Mucosa of stomach (tissue), 1 donor: ENCODE data around the gene OR2H1.

ENCODE experiments used
- H3K27me3 ChIP-seq: one replicate; pipeline ENCODE4 v1.7.0; 2013; ENCODE audit warnings: mild to moderate bottlenecking, low read length; ENCODE audit not compliant: control insufficient read depth, insufficient read depth
- H3K36me3 ChIP-seq: one replicate; pipeline ENCODE4 v1.7.0; 2013; ENCODE audit warnings: low read length; ENCODE audit not compliant: control insufficient read depth, insufficient read depth
- H3K4me1 ChIP-seq: one replicate; pipeline ENCODE4 v1.7.0; 2013; ENCODE audit warnings: mild to moderate bottlenecking, low read length; ENCODE audit not compliant: control insufficient read depth, insufficient read depth
- H3K4me3 ChIP-seq: one replicate; pipeline ENCODE4 v1.7.0; 2013; ENCODE audit warnings: low read length
- H3K9ac ChIP-seq: one replicate; pipeline ENCODE4 v1.7.0; 2013; ENCODE audit warnings: mild to moderate bottlenecking, low read length, moderate library complexity
- H3K9me3 ChIP-seq: one replicate; pipeline ENCODE4 v1.7.0; 2013; ENCODE audit warnings: mild to moderate bottlenecking, low read length, moderate library complexity; ENCODE audit not compliant: control insufficient read depth
- donor health status: Pancreatic carcinoma.

The OR2H1 gene

DNA sequence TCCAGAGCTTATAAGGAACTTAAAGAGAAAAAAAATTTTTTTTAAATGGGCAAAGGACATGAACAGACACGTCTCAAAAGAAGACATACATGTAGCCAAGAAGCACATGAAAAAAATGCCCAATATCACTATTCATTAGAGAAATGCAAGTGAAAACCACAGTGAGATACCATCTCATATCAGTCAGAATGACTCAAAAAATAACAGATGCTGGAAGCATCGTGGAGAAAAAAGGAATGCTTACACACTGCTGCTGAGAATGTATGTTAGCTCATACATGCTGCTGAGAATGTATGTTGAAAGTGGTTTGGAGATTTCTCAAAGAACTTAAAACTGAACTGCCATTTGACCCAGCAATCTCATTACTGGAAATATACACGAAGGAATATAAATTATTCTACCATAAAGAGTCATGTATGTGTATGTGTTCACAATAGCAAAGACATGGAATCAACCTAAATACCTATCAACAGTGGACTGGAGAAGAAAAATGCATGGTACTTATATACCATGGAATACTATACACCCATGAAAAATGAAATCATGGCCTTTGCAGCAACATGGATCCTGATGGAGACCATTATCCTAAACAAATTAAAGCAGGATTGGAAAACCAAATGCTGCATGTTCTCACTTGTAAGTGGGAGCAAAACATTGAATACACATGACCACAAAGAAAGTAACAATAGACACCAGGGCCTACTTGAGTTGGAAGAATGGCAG lies 5.3 kb upstream of the OR2H1 start:
- no peaks in the 10 kb centered on the region for H3K36me3 ChIP-seq
- H3K9ac ChIP-seq = no peak overlapping the region
- no peaks in the 10 kb centered on the region for H3K27me3 ChIP-seq
- no peaks in the 10 kb centered on the region for H3K9me3 ChIP-seq
- no peak overlapping the region for H3K4me3 ChIP-seq
- no peaks in the 10 kb centered on the region for H3K4me1 ChIP-seq

DNA sequence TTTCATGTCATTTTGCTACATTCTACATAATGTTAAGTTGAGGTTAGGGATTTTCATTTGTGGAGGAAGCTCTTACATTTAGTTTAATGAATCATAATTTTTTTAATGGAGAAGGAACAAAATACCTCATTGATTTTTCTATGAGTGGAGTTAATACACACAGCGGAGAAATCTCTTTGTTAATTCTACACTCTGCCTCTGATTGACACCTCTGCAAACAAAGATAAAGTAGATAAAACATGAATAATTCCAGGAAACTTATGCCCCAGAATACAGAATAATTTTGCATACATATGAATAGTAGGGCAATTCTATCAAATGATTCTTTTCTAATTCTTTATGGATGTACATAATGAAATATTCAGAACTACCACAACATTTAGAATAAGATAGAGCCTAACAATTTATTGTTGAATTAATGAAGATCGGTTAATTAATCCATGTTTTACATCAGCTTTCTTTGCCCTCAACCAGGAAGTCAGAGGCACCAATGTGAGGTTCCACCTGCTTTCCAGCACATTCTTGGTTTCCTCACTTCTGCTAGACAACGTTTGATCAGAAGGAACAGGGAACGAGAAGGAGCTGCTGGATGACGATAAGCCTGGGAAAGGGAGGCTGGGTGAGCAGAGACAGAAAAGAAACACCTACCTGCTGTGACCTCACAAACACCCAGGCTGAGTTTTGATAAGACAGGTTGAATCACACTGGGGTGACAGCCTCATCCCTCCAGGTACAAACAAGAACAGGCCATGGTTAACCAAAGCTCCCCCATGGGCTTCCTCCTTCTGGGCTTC lies 4.3 kb downstream of the OR2H1 start:
- H3K4me1 ChIP-seq = peaks cover 4% of the 10 kb centered on the region
- no peak overlapping the region for H3K4me3 ChIP-seq
- H3K9ac ChIP-seq = no peak overlapping the region
- no peaks in the 10 kb centered on the region for H3K36me3 ChIP-seq
- H3K9me3 ChIP-seq = no peaks in the 10 kb centered on the region
- peaks cover 2% of the 10 kb centered on the region for H3K27me3 ChIP-seq

DNA sequence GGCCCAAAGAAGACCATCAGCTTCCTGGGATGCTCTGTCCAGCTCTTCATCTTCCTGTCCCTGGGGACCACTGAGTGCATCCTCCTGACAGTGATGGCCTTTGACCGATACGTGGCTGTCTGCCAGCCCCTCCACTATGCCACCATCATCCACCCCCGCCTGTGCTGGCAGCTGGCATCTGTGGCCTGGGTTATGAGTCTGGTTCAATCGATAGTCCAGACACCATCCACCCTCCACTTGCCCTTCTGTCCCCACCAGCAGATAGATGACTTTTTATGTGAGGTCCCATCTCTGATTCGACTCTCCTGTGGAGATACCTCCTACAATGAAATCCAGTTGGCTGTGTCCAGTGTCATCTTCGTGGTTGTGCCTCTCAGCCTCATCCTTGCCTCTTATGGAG lies 5.1 kb downstream of the OR2H1 start:
- H3K9me3 ChIP-seq = no peaks in the 10 kb centered on the region
- H3K9ac ChIP-seq = no peak overlapping the region
- peaks cover 2% of the 10 kb centered on the region for H3K27me3 ChIP-seq
- no peak overlapping the region for H3K4me3 ChIP-seq
- H3K4me1 ChIP-seq = peaks cover 4% of the 10 kb centered on the region
- H3K36me3 ChIP-seq = no peaks in the 10 kb centered on the region

DNA sequence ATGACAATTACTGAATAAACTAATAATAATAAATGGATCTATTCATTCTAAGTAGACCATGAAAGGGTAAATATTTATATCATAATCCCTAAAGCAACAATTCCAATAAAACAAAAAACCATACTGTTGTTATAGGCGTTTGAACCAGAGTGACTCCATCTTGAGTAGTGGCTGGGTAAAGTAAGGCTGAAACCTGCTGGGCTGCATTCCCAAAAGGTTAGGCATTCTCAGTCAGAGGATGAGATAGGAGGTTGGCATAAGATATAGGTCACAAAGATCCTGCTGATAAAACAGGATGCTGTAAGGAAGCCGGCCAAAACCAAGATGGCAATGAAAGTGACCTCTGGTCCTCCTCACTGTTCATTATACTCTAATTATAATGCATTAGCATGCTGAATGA lies 8.3 kb downstream of the OR2H1 start:
- Histone ChIP-seq H3K36me3 (no peaks in the 10 kb centered on the region), H3K27me3 (no peaks in the 10 kb centered on the region), H3K9ac (no peak overlapping the region)

DNA sequence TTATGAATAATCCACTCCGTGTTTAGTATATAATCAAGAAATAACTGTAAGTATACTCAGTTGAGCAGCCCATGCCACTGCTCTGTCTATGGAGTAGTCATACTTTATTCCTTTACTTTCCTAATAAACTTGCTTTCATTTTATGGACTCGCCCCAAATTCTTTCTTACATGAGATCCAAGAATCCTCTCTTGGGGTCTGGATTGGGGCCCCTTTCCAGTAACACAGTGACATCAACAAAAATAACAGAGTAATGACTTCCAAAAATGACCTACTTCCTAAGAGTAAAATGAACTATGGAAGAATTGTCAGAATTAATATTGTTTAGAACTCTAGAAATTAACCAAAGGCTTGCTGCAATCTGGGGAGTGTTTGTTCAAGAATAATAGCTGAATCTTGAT lies 8.8 kb downstream of the OR2H1 start:
- H3K9me3 ChIP-seq = no peaks in the 10 kb centered on the region
- no peaks in the 10 kb centered on the region for H3K27me3 ChIP-seq
- peaks cover 4% of the 10 kb centered on the region for H3K4me1 ChIP-seq
- H3K9ac ChIP-seq = no peak overlapping the region
- no peak overlapping the region for H3K4me3 ChIP-seq
- no peaks in the 10 kb centered on the region for H3K36me3 ChIP-seq

More for the DNA sequence above, 8.3 kb downstream of the OR2H1 start:
- H3K9me3 ChIP-seq = no peaks in the 10 kb centered on the region
- H3K4me3 ChIP-seq = no peak overlapping the region
- H3K4me1 ChIP-seq = peaks cover 4% of the 10 kb centered on the region

DNA sequence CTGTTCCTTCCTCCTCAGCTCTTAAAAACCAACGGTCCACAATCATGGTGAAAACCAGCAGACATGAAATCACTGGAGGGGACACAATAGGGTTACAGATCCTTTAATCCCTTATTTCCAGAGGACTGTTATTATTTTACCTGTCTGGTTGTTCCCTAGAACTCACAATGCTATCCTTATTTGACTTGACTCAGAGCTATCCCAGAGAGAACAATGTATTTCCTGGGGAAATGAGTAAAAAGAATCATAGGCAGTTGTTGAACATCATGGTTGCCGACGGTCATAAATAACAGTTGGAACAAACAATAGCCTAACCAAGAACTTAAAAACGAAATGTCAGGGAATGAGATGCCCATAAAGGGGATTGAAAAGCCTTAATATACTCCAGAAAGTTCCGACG lies 9.3 kb downstream of the OR2H1 start:
- Histone ChIP-seq H3K9ac (no peak overlapping the region), H3K27me3 (no peaks in the 10 kb centered on the region), H3K4me3 (no peak overlapping the region), H3K4me1 (peaks cover 4% of the 10 kb centered on the region), H3K36me3 (no peaks in the 10 kb centered on the region), H3K9me3 (no peaks in the 10 kb centered on the region)

DNA sequence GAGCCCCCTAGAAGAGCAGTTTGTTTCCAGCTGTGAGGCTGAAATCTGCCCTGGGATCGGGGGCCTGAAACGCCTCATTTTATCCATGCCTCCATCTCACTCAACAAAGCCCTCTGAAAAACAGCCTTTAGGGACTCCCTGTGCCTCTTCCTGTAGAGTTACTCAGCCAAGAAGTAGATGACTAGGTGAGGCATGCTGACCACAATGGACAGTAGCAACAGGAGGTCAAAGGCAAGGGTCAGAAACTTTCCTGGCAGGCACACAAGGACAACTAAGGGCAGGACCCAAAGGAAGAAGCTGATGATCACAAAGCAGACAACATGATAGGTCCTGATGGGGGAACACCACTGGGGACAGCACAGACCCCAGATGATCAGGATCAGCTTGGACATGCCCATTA lies 18.0 kb downstream of the OR2H1 start:
- H3K9ac ChIP-seq = no peak overlapping the region
- H3K9me3 ChIP-seq = no peaks in the 10 kb centered on the region
- no peaks in the 10 kb centered on the region for H3K36me3 ChIP-seq
- H3K27me3 ChIP-seq = no peaks in the 10 kb centered on the region
- H3K4me3 ChIP-seq = no peak overlapping the region
- no peaks in the 10 kb centered on the region for H3K4me1 ChIP-seq

DNA sequence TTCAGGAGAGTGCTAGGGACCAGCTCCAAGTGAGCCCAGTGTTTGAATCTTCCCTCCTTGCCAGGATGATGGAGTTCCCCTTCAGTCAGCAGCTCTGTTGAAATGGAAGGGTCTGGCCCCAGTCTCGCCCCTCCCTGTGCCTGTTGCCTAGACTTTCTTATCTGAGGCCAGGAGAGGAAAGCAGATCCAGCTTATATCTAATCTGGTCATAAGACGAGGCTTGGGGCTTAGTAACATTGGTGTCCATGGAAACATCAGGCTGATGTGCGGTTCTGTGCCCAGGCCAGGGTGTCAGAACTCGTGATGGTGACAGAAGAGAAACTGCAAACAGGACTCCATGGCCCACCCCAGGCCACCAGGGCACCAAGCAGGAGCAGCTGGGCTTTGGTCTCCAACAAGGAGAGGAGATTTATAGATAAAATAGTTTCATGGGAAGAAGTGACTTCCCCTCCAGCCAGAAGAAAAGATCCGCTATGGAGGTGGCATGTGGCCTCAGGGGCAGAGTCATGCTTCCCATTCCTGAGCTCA lies 21.0 kb downstream of the OR2H1 start:
- H3K9ac ChIP-seq = no peak overlapping the region
- no peaks in the 10 kb centered on the region for H3K36me3 ChIP-seq
- H3K9me3 ChIP-seq = no peaks in the 10 kb centered on the region
- H3K27me3 ChIP-seq = no peaks in the 10 kb centered on the region
- no peak overlapping the region for H3K4me3 ChIP-seq
- no peaks in the 10 kb centered on the region for H3K4me1 ChIP-seq

DNA sequence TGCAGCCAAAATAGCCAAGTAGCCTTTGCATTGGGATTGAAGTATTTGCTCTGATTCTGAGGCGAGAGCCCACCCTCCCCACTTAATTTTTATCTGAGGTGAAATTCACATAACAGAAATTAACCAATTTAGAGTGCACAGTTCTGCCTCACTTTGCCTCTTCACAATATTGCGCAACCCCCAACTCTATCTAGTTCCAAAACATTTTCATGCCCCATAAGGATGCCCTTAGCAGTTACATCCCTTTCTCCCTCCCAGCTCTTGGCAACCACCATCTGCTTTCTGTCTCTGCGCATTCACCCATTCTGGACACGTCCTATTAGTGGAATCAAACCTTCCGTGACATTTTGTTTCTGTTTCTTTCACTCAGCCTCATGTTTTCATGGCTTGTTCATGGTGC lies 21.8 kb downstream of the OR2H1 start:
- H3K27me3 ChIP-seq = no peaks in the 10 kb centered on the region
- H3K9ac ChIP-seq = no peak overlapping the region
- H3K4me1 ChIP-seq = no peaks in the 10 kb centered on the region
- H3K9me3 ChIP-seq = no peaks in the 10 kb centered on the region
- H3K36me3 ChIP-seq = no peaks in the 10 kb centered on the region
- H3K4me3 ChIP-seq = no peak overlapping the region

DNA sequence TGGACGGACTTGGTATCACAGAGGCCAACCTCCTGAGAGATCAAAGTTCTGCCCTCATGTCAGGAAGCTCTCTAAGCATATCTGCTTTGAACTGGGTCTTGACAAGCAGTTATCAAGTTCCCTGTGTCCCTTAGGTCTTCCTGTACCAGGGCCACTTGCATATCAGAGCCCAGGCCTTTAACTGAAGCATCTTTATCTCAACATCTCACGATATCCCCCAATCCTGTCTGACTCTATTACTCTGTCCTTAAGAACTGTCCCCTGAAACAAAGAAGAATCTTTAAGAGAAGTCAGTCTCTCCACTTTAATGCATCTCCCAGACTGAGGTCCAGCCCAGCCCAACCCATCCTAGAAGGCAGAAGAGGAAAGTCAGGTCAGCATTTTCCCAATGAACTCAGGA lies 22.6 kb downstream of the OR2H1 start:
- Histone ChIP-seq H3K9ac (no peak overlapping the region), H3K4me1 (no peaks in the 10 kb centered on the region), H3K36me3 (no peaks in the 10 kb centered on the region), H3K4me3 (no peak overlapping the region), H3K9me3 (no peaks in the 10 kb centered on the region), H3K27me3 (no peaks in the 10 kb centered on the region)

DNA sequence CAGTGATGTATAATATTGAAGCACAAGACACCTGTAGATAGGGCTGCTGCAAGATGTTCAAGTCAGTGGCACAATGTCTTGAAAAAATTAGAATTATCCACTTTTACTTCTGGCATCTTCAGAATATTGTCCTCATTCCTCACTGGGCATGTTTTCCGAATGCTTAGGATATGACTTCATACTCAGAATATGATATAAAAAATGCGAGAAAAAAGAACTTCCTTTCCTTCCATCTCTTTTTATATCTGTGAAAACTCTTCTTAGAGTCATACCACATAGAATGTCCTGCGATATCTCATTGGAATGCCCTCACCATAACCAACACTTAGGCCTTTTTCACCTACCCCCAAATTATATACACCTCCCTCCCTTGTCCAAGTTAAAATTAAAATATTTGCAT lies 26.2 kb downstream of the OR2H1 start:
- no peaks in the 10 kb centered on the region for H3K27me3 ChIP-seq
- H3K9ac ChIP-seq = no peak overlapping the region
- H3K36me3 ChIP-seq = no peaks in the 10 kb centered on the region
- H3K4me3 ChIP-seq = no peak overlapping the region
- no peaks in the 10 kb centered on the region for H3K9me3 ChIP-seq
- H3K4me1 ChIP-seq = no peaks in the 10 kb centered on the region

DNA sequence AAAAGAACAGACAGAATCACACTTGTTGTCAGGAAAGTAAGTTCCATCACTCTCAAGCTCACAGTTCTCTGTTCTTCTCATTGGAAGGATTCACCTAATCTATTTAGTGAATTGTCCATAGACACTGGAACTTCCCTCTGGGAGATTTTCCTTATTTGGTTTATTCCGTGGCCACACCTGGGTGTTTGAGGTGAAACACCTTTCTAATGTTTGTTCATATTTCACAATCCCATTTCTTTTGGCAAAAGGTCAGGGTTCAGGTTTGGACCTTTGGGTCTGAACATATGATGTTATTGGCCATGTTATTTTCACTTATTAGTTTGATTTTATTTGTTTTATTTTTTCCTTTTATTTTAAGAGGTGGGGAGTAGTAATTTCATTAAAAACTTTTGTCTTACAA lies 26.8 kb downstream of the OR2H1 start:
- Histone ChIP-seq H3K4me1 (no peaks in the 10 kb centered on the region), H3K9ac (no peak overlapping the region), H3K9me3 (no peaks in the 10 kb centered on the region), H3K27me3 (no peaks in the 10 kb centered on the region), H3K4me3 (no peak overlapping the region), H3K36me3 (no peaks in the 10 kb centered on the region)
